GM23338 (cell line): ENCODE data around the gene IRS1.

Experiments
- EZH2 ChIP-seq: fragments of 200-600 bp; sonication (generic); IDR thresholded peaks from one replicate; pipeline ENCODE4 v1.8.0; 2017; ENCODE audit warnings: antibody characterized with exemption, mild to moderate bottlenecking, low read depth; ENCODE audit not compliant: unreplicated experiment
- POLR2AphosphoS5 ChIP-seq: IDR thresholded peaks from 2 replicates; pipeline ENCODE4 v1.6.1; 2016; ENCODE audit warnings: antibody characterized with exemption, low read depth
- TF ChIP-seq, protein P1 (sequence below), 2 experiments: fragments of 200-600 bp in 1 of 2; sonication (generic) in 1 of 2; conservative IDR thresholded peaks; 2 replicates each; pipeline versions ENCODE4 v1.5.1 to v1.6.1; 2016 to 2017; ENCODE audit warnings: antibody characterized with exemption in 2 of 2, low read depth in 2 of 2, mild to moderate bottlenecking in 2 of 2, moderate library complexity in 1 of 2

- TF ChIP-seq, protein P1, sequence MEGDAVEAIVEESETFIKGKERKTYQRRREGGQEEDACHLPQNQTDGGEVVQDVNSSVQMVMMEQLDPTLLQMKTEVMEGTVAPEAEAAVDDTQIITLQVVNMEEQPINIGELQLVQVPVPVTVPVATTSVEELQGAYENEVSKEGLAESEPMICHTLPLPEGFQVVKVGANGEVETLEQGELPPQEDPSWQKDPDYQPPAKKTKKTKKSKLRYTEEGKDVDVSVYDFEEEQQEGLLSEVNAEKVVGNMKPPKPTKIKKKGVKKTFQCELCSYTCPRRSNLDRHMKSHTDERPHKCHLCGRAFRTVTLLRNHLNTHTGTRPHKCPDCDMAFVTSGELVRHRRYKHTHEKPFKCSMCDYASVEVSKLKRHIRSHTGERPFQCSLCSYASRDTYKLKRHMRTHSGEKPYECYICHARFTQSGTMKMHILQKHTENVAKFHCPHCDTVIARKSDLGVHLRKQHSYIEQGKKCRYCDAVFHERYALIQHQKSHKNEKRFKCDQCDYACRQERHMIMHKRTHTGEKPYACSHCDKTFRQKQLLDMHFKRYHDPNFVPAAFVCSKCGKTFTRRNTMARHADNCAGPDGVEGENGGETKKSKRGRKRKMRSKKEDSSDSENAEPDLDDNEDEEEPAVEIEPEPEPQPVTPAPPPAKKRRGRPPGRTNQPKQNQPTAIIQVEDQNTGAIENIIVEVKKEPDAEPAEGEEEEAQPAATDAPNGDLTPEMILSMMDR (conservative IDR thresholded peaks at IDR 0.05; ENCODE audit: low read depth in 2 of 2) = no peak
- TF ChIP-seq EZH2 = no peak
- TF ChIP-seq POLR2AphosphoS5 = no peak
Measured at GRCh38 chr2:226763320-226763719, 36.3 kb downstream of the IRS1 start.
